GM21447 (cell line): ENCODE results near the gene EPHA2.
"Not testable (repeated sequence)": the region's sequence is repeated elsewhere in the genome, so short reads cannot be mapped to it uniquely, and the experiment has no call there.

ENCODE experiments used
- ATAC-seq: cut with Tn5 transposase; IDR thresholded peaks from one replicate; pipeline ENCODE4 v1.9.1; 2021; ENCODE audit not compliant: unreplicated experiment

Gene EPHA2

GRCh38 chr1:16155537-16156410 is at the start of gene EPHA2:
Gene EPHA2, minus strand, starts transcription at chr1:16156069. Its CDS starts 137 bp downstream, at chr1:16155932.
- ATAC-seq: no peak

DNA sequence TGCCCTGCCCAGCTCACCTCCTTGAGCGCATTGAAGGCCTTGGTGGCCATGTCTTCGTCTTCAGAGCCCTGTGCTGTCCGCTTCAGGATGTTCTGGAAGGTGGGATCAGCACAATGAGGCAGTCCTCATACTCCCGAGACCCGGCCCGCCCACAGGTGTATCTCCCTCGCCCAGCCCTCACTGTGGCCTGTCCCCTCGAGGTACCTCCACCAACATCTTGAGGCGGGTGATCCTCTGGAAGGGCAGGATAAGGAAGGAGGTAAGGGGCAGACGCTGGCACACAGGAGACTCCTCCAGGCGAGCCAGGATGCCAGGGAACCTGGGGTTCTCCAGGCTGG is 49.4 kb upstream of the EPHA2 start:
- ATAC-seq: no peak

DNA sequence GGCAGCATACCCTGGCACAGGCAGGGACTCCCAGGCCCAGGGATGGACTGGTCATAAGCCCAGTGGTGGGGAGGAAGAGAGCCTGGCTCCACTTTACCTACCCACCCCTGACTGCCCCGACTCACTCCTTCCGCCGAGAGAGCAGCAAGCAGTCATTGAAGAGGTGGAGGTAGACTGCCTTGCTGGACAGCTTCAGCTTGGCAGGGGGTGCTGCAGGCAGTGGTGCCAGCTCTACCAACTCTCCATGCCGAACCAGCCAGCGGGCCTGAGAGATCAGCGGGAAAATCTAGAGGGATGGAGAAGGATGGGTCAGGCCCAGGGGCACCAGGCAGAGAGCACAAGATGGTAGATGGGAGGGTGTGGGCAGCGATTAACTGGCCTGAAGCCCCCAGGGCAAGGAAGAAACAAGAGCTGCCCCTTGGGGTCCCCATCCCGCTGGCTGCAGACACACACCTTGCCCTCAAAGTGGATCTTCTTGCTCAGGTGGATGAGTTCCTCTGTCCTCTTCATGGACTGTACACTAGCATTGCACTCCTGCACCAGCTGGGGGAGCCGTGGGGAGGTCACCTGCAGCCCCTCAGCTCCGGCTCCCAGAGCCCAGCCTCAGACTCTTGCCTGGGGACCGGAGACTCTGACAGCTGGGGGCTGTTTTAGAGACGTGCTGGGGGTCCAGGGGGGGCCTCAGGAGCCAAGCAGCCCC is 48.9 kb upstream of the EPHA2 start:
- no peak for ATAC-seq

- no peak for ATAC-seq
Observed at GRCh38 chr1:16204216-16204615, 48.3 kb upstream of the EPHA2 start.

DNA sequence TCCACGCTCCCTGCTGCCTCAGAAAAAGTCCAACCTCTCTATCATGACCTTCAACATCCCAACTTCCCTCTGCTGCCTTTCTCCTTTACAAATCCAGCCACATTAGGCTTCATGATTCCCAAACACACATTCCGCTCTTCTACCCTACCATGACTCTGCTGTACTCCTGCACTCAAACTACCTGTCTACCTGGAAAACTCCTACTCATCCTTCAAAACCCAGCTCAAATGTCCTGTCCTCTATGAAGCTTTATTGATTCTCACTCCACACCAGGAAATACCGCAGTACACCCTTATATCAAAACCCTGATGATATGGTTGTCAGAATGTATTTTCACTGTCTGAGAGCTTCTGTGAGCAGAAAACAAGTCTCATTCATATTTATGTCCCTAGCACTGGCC is 47.7 kb upstream of the EPHA2 start:
- ATAC-seq: no peak

DNA sequence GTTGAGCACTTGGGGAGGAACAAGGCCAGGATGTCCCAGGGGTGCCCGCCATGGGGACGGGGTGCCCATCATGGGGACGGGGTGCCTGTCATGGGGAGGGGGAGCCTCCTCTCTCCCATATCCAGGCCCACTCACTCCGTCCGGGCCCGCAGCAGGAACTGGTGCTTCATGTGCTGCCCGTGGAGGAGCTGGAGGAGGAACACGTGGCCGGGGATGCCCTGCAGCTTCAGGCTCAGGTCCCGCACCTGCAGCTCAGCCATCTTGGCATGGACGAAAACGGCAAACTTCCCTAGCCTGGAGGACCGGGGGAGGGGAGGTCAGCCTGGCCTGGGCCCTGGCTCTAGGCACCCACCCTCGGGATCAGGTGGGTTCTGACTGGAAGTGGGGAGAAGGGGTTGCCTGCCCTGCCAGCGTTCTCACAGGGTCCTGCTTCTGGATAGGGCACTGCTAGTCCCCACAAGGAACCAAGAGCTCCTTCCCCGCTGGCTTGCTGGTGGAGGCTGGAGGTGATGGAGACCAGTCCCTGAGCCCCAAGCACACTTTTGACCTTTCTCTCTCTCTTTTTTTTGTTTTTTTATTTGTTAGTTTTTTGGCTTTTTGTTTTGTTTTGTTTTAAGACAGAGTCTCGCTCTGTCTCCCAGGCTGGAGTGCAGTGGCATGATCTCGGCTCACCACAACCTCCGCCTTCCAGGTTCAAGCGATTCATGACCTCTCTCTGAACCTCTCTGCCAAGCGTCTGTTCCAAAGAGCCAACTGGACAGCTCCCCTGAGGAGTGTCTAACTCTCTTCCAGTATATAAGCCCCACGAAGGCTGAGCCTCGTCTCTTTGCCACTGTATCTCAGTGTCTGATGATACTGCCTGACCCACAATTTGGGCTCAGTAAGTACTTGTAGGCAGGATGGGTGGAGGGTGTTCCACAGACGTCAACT is 46.7 kb upstream of the EPHA2 start:
- ATAC-seq: no peak

GRCh38 chr1:16199700-16200099 is 43.8 kb upstream of the EPHA2 start:
- no peak for ATAC-seq

GRCh38 chr1:16199157-16199501 is 43.3 kb upstream of the EPHA2 start:
- ATAC-seq: no peak

DNA sequence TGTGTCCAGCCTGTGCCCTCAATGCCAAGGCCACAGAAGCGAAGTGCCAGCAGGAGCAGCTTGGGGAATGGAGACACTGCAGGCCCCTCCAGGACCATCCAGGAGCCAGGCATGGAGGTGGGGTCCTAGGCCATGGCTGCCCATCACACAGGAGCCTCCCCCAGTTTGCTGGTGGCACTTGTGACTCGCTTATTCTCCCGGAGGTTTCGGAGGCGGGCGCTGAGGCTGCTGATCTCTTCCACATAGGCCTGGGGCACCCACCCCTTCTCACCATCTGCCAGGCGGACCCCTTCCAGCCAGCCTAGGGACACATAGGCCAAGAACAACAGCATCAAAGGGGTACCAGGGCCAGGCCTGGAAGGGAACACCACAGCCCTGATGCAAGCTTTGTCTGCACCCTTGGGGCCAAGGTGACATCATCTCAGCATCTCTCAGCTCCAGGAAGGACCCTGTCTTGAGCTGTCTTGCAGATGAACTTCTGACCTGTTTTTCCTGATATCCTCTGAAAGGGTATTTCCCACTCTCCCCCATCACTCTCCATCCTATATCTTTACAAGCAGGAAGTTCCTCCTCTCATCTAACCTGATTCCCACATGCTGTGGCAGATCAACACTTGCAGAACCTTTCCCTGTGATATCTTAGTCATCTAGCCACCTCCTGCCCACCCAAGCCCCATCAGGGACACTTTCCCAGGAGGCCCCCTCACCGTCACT is 42.7 kb upstream of the EPHA2 start:
- no peak for ATAC-seq

- ATAC-seq: no peak
Observed at GRCh38 chr1:16196874-16197273, 41.0 kb upstream of the EPHA2 start.

- not testable (repeated sequence) for ATAC-seq
Observed at GRCh38 chr1:16196139-16196538, 40.3 kb upstream of the EPHA2 start.

DNA sequence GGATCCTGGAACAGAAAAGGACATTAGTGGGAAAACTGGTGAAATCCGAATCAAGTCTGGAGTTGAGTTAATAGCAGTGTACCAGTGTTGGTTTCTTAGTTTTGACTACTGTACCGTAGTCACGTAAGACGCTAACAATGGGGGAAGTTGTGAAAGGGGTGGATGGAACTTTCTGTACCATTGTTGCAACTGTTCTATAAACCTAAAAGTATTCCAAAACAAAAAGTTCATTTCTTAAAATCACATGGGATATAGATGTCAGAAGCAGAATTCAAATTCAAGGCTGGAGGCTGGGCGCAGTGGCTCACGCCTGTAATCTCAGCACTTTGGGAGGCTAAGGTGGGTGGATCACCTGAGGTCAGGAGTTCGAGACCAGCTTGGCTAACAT is 39.6 kb upstream of the EPHA2 start:
- ATAC-seq: no peak

- no peak for ATAC-seq
Observed at GRCh38 chr1:16191916-16192546, 36.2 kb upstream of the EPHA2 start.

GRCh38 chr1:16191309-16191708 is 35.4 kb upstream of the EPHA2 start:
- ATAC-seq: no peak

DNA sequence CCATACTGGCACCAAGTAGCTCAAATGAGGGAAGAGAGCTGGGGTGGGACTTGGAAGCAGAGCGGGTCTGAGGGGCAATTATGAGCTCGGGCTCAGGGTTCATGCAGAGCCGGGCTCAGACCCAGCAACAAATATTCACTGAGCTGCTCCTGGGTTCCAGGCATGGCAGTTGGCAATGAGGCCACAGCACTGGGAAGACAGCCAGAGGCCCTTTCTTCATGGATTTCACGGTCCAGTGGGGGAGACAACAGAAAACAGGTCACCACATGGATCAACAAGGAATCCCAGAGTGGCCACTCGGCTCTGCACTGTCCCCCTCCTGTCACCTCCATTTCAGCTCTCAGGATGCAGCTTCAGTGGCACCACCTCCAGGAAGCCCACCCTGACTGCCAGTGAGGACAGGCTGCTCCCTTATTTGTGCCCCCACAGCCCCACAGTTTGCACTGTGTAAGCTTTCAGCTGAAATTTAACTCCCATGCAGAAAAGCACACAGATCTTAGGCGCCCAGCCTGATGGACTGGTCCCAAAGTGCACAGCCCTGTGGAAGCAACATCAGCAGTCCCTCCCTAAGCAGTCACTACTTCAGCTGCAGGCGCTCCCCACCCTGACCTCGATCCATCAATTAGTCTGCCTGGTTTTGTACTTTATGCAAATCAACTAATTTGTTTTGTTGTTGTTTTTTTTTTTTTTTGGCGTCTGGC is 34.2 kb upstream of the EPHA2 start:
- ATAC-seq: no peak

DNA sequence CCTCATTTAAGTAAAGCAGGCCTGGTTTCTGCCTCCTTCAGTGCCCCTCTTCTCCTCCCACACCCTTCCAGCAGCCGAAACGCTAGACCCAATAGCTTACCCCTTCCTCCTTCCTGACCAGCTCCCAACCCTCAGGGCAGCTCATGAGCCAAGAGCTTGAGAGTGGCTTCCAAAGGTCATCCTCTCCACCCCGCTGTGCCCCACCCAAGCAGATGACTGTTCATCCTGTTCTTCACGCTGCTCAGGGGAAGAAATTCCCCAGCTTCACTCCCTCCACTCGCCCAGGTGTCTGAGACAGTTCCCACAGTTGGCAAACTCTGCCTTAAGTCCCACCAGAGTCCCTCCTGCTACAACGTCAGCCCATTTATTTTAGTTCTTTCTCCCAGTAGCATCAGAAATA is 33.1 kb upstream of the EPHA2 start:
- no peak for ATAC-seq

GRCh38 chr1:16187748-16188401 is 32.0 kb upstream of the EPHA2 start:
- ATAC-seq: no peak

DNA sequence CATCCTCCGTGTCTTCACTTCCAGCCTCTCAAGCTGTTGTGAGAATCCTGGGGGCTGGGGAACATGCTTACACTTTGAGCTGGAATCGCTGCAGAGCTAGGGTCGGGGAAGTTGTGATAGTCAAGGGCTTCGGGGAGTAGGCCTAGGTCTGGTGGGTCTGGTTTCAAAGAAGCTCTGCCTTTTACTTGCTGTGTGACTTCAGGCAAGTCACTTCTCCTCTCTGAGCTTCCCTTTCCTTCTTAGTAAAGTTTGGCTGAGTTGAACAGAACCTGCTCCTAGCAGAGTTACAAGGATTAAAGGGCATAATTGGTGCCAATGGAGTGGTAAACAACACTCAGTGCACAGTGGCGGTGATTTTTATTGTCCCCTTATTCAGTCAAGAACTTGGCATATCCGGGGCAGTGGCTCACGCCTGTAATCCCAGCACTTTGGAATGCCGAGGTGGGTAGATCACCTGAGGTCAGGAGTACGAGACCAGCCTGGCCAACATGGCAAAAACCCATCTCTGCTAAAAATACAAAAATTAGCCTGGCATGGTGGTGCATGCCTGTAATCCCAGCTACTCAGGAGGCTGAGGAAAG is 30.9 kb upstream of the EPHA2 start:
- ATAC-seq: no peak
